AG04449 (cell line): ENCODE data around the gene CAPN7.

ENCODE experiments used
- CTCF ChIA-PET: fragments of 350-600 bp; formaldehyde crosslinking; extraction: SDS; loops from one replicate; lab custom pipeline; 2021; ENCODE audit warnings: antibody characterized with exemption; lab: Yijun Ruan, JAX
- POLR2A ChIA-PET: fragments of 400-600, 350-600 bp; formaldehyde crosslinking; extraction: SDS; loops from one replicate; lab custom pipeline; 2020; ENCODE audit warnings: antibody characterized with exemption, inconsistent platforms; lab: Yijun Ruan, JAX
- DNase-seq: peaks from one replicate; pipeline ENCODE4 v3.0.0-alpha.2; 2010; ENCODE audit warnings: low read depth, low spot score
- H3K4me3 ChIP-seq: 2 replicates; pipeline ENCODE4 v1.5.1; 2011; ENCODE audit warnings: low read depth, mild to moderate bottlenecking, control low read depth, low read length
- TF ChIP-seq, protein P1 (sequence below): IDR thresholded peaks from one replicate; pipeline ENCODE4 v1.5.1; 2011; ENCODE audit warnings: mild to moderate bottlenecking, moderate library complexity, low read length, control low read depth, inconsistent platforms; ENCODE audit not compliant: insufficient read depth; ENCODE audit errors: missing control alignments

Gene CAPN7

DNA sequence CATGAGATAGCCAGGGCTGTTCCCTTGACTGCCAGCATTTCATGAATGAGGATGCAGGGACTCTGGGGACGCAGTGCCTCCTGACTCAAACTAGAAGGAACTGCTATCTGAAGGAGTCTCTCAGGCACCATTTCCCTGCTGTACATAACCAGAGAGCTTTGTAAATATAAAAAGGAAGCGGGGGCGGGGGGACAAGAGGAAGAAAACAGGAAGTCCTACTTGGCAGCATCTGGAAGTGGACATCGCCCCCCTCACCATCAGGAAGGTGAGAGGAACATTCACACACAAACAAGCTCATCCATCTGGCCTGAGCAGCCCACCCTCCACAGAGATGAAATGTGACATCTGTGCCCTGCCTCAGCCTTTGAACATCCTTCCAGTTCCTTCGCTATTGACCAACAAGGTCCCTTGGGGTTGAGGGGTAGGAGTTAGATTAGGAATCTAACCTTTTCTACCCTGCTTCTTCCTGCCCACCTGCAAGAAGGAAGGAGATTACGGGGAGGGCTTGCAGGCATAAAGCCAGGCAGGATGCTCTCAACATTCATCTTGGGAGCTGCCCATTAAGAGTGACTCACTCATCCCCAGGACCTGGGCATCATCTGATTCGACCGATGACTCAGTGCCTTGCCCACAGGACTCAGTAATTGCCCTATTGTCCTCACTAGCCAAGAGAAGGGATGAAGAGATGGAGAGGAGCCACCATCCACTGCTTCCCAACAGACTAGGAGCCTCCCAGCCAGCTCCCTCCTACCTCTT, 94.5 kb downstream of the CAPN7 start:
- ChIA-PET CTCF (interaction anchor here (1.7 kb wide), 1 partner anchor 32 kb away, joined by 5 read pairs; the partner anchor contains the start of gene SH3BP5), POLR2A (no interaction called here)
- no peak overlapping the region for H3K4me3 ChIP-seq
- DNase-seq = no peak
- TF ChIP-seq, protein P1, sequence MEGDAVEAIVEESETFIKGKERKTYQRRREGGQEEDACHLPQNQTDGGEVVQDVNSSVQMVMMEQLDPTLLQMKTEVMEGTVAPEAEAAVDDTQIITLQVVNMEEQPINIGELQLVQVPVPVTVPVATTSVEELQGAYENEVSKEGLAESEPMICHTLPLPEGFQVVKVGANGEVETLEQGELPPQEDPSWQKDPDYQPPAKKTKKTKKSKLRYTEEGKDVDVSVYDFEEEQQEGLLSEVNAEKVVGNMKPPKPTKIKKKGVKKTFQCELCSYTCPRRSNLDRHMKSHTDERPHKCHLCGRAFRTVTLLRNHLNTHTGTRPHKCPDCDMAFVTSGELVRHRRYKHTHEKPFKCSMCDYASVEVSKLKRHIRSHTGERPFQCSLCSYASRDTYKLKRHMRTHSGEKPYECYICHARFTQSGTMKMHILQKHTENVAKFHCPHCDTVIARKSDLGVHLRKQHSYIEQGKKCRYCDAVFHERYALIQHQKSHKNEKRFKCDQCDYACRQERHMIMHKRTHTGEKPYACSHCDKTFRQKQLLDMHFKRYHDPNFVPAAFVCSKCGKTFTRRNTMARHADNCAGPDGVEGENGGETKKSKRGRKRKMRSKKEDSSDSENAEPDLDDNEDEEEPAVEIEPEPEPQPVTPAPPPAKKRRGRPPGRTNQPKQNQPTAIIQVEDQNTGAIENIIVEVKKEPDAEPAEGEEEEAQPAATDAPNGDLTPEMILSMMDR = no peak

DNA sequence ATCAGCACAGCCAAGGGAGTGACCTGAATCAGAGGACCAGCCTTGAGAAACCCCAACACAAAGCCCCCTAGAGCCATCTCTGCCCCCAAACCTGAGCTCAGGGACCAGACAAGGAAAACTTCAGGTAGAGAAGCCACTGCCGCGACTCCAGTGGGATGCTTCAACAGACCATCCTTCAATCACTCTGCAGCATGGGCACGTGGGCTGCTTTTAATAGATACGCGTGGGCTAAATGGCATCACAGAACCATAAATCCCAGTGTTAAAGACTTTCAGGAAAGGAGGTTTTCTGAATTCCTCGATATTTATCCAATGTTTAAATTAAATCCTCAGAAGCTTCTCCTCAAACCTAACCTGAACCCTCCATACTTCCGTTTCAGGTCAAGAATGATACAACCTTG, 95.7 kb downstream of the CAPN7 start:
- POLR2A ChIA-PET = no interaction called here
- no peak for DNase-seq
- no peak overlapping the region for H3K4me3 ChIP-seq
- TF ChIP-seq, protein P1 = no peak
- CTCF ChIA-PET = interaction anchor here (1.6 to 1.7 kb wide), 2 partner anchors 31 to 104 kb away, joined by 3 to 5 read pairs; partner anchors contain the start of gene SH3BP5
